ENCODE measurements around the gene ALKBH6. TPM values are rescaled to one million over a fixed set of nuclear protein-coding genes. Genes with fewer than 3 reads are reported as not detected.

ALKBH6 gene
- total and polyA plus RNA-seq, 10 of the 15 experiments (the other 5 are each of a cell fraction or from before 2014, with no cell fraction given), result 1.2 to 56.5 (median 36.1) TPM

- no peak for TF ChIP-seq CUX1 (IDR thresholded peaks at IDR 0.05; ENCODE audit: insufficient replicate concordance, low read depth, low read length)
- no peak; the same call in 1 of the 2 replicates for TF ChIP-seq SMAD5 (IDR thresholded peaks at IDR 0.05; ENCODE audit: low read depth)
- peak; percentile 87 for TF ChIP-seq ZBTB40 (IDR thresholded peaks at IDR 0.05; ENCODE audit: borderline replicate concordance)
- no peak for TF ChIP-seq ZNF24 (IDR thresholded peaks at IDR 0.05)
- 0 out of 2 replicates have a peak, but pooled peaks have one; percentile 58 for TF ChIP-seq ZSCAN29 (IDR thresholded peaks at IDR 0.05)
- TF ChIP-seq KAT2A (conservative IDR thresholded peaks at IDR 0.05; ENCODE audit: control insufficient read depth, low read depth, low read length), result no peak
- TF ChIP-seq NBN (IDR thresholded peaks at IDR 0.05), result 0 out of 2 replicates have a peak, but pooled peaks have one; percentile 12
- TF ChIP-seq STAT1 (conservative IDR thresholded peaks at IDR 0.05), result no peak
- peak; percentile 91 for TF ChIP-seq ZNF687 (IDR thresholded peaks at IDR 0.05)
- peak; percentile 57; the same call in 1 of the 2 replicates for TF ChIP-seq SIN3A (IDR thresholded peaks at IDR 0.05; ENCODE audit: low read depth, low read length)
- TF ChIP-seq NFXL1 (IDR thresholded peaks at IDR 0.05; ENCODE audit: borderline replicate concordance), result no peak
- TF ChIP-seq CTCF (IDR thresholded peaks at IDR 0.05 in 2 of 3, conservative IDR thresholded peaks at IDR 0.05 in 1 of 3; ENCODE audit: control insufficient read depth in 2 of 3, extremely low read depth in 1 of 3, insufficient read depth in 1 of 3, low read depth in 3 of 3, low read length in 3 of 3), result no peak
- no peak for TF ChIP-seq SREBF2 (IDR thresholded peaks at IDR 0.05; ENCODE audit: low read length)
These were observed 18.7 kb downstream of the ALKBH6 start, which contains the start of gene SDHAF1 (continued) for GRCh38 chr19:35995048-35995993.
